Measurements from ENCODE around the gene SCN7A. TPM values are rescaled to one million over a fixed set of nuclear protein-coding genes. Genes with fewer than 3 reads are reported as not detected.
"Not testable (repeated sequence)": the region's sequence is repeated elsewhere in the genome, so short reads cannot be mapped to it uniquely, and the experiment has no call there.

Gene SCN7A
- 46.2 TPM for polyA plus RNA-seq (ENCODE audit: insufficient read length)

DNA sequence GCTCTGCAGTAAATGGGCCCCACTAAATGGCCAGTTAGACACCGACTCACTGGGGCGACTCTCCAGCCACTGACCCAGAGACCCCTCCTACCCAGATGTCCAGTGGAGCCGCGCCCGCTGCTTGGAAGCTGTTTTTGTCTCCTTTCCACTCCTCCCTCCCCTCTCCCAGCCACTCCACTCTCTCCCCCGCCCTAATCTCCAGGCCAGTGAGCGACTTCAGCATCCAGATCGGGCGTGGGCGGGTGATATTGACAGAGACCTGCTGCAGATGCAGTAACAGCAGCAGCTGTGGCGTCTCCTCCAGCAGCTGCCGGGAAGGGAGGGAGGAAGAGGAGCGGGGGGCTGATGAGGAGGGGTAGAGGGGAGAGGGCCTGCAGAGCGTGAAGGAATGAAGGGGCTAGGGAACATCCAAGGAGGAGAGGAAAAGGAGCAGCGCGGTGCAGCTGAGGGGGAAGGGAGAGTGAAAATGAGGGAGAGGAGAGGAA is at the start of gene SCN7A:
Gene SCN7A, minus strand, starts transcription at position 110 of the 485 bp plus-strand sequence. CDS start 16,553 bp downstream, outside the sequence.
- peak; percentile 88 for DNase-seq

DNA sequence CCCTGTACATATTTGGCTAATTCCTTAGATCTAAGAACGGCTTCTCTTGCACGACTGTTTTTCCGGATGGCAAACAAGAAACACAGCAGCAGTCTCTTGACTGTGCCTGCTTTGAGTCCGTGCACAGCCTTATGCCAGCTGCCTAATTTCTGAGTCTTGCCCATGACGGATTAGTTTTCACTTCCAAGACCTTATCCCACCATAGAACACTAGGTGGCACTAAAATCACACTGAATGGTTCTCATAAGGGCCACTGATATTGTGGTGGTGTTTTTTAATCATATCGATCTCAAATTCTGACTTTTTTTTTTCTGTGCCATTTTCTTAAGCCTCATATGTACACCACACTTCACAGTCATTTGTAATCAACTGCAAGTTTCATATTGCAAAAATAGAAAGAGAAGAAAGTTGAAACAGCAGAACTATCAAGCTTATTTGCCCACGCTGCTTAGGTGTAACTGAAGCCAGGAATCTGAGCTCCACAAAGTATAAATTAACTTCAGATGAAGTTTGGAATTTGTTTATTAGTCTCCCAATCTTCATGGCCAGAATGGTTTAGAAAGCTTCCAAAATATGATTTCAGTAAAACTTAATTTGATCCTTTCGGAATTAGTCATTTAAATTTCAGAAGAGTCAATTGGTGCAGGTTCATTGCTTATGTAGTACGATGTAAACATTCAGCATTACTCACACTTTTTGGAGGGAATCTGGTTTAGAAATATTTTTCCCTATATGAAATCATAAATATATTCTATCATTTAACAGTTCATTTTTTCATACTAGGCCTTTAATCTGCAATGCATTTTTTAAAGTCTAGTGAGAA is 45.5 kb upstream of the SCN7A start:
- peak; percentile 58 for DNase-seq

- no peak for DNase-seq
Observed at GRCh38 chr2:166536111-166536510, 42.1 kb upstream of the SCN7A start.

- DNase-seq: no peak
Observed at GRCh38 chr2:166521155-166521554, 27.1 kb upstream of the SCN7A start.

- DNase-seq: no peak
Observed at GRCh38 chr2:166520604-166521003, 26.6 kb upstream of the SCN7A start.

DNA sequence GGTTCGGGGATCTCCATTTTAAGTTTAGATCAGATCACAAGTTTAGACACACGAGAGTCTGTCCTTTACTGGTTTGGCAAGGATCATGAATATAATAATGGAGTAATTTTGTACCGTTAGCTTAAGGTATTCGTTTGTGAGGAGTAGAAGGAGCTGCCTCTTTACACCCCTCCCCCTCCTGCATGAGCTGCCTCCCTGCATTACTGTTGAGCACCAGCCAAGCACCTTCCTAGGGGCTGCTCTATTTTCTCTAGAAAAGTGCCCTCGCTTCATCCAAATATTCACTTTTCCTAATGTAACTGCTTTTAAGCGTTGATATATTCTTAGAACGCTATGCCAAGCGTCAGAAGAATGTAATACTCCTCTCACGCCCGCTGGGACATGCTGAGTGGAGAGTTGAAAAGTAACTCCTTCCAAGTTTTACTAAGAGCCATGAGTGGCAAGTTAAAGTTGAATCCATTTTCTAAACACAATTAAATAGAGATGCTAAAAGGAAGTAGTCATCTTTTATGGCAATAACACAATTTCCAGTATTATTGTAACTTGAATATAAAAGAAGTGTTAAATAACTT is 25.4 kb upstream of the SCN7A start:
- no peak for DNase-seq

GRCh38 chr2:166518634-166519390 is 24.8 kb upstream of the SCN7A start:
- DNase-seq: no peak

DNA sequence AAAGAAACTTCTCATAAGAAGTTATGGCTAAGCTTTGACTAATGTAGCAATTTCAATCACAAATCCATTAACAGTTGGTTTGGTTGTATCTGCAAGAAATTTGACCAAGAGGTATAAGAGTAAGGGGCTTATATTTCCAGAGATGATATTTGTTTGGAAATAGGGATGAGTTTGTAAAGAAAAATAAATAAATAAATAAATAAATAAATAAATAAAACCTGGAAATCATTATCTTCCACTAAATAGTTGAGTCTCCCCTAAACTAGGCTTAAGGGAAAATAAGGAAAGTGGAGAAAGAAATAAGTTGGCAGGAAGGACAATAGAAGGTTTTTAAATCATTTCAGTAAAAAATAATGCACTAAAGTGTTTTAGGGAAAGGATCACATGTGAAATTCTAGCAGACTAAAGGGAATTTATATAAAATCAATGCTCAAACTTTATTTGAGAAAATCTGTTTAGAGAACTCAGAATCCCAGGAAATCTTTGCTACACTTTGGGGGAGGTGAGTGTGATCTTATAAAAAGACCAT is 23.5 kb upstream of the SCN7A start:
- no peak for DNase-seq

DNA sequence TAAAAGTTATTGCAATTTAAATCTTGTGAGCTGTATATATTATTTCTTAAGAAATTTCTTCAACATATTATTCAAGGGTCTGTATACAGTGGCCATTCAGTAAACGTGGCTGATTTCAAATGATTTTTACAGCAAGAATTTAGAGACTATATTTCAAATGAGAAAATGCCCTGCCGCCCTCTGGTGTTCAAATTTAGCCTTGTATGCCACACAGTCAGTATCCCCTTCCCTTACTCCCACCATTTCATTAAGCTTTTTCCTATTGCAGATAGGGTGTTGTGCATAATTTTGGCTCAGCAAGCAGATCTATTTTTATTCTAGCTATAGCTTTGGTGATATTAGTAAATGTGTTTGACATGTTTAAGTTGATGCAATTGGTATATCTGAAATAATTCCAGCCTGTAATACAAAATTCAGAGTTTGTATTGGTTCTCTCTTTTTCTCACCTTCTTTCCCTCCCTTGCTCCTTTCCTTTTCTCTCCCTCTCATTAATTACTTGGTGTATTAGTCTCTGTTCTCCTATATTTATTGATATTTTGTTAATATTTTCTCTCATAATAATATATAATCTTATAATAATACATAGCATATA is 22.8 kb upstream of the SCN7A start:
- peak; percentile 58 for DNase-seq

- DNase-seq: no peak
Observed at GRCh38 chr2:166513952-166514351, 19.9 kb upstream of the SCN7A start.

- peak; percentile 30 for DNase-seq
Observed at GRCh38 chr2:166499281-166499680, 5.2 kb upstream of the SCN7A start.

GRCh38 chr2:166491461-166491860 is 2.6 kb downstream of the SCN7A start:
- no peak for DNase-seq

DNA sequence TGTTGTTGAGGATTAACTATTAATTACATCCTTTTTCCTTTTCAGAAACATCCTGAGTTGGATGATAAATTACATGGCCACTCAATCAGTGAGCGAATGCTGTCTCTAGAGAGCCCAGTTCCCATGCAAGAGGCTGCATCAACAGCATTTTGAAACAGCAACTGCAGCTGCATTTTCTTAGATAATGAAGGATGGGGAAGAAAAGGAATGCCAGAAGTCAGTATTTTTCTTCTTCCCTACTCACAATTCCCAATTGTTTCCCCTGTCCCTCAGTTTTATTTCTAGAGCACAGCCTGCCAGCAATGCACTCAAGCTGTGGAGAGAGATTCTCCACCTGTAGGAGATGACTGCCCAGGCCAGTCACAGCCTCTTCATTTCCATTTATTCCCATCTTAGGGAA is 6.9 kb downstream of the SCN7A start:
- DNase-seq: peak; percentile 48

DNA sequence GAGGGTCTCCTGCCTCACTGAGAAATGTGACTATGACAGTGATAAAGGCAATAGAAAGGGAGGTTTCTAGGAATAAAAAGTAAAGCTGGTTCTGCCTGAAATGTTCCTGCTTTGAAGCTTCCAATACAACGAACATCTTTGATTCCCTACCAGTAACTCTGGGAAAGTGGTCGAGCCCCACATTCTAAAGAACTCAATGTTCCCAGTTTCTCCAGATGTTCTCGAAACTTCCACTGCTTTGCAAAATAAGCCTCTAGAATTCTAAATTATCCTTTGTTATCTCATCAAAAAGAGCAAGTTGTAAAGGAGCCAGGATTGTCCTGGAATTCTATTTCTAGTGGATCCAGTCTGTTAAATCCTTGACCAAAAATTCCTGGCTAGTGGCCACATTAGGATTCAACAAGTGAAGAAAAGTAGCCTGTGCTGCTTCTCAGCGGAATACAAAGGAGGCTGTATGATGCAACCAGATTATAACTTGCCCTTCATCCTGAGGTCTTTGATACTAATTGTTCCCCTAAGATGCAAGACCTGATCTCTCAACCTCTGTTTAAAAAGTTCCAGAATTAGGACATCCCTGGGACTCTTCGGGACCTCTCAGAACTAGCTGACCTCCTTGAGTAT is 8.4 kb downstream of the SCN7A start:
- DNase-seq: peak; percentile 36

GRCh38 chr2:166472332-166472731 is 21.7 kb downstream of the SCN7A start:
- DNase-seq: no peak

DNA sequence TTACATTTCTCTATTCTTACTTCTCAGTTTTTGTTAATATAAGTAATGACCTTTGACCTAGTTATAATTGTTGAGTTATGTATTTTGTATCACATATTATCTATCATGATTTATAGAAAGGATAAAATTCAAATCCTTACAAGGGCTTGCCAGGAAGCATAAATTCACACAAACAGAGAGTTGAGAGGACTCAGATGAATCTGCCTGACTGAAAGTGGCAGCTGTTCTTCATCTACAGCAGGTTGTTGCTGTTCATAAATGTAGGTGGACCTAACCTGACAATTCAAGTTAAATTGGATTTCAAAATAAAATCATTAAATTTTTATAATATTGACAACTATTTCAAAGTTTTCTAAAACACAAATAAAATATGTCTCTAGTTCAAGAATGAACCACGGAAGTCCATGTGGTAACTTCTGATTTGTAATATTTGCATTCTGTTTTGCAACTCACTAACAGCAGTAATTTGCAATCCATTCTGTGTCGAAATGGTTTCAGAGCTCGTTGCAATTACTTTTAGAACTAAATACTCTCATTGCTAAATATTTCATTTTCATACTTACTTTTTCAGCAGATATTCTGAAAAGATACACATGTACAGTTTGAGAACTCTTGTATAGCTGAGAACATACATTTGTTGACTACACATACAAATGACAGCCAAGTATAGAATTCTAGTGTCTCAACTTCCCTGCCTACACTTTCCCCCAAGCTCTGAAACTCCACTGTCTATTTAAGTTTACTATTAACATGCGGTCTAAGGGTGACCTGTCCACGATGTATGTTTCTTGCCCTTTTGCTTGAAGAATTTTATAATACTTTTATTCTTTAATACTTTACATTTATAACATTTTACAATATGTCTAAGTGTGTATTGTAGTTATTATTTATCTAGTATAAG is 25.7 kb downstream of the SCN7A start:
- no peak for DNase-seq

GRCh38 chr2:166464187-166464586 is 29.9 kb downstream of the SCN7A start:
- no peak for DNase-seq

- DNase-seq: no peak
Observed at GRCh38 chr2:166463640-166464039, 30.4 kb downstream of the SCN7A start.

DNA sequence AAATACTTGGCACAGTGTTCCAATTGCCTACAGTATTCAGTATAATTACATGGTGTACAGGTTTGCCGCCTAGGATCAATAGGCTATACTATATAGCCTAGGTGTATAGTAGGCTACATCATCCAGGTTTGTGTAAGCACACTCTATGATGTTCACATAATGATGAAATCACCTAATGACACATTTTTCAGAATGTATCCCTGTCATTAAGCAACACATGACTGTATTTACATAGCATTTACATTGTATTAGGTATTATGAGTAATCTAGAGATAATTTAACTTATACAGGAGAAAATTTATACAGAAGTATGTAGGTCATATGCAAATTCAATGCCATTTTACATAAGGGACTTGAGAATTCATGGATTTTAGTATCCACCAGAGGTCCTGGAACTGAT is 35.4 kb downstream of the SCN7A start:
- DNase-seq: no peak

DNA sequence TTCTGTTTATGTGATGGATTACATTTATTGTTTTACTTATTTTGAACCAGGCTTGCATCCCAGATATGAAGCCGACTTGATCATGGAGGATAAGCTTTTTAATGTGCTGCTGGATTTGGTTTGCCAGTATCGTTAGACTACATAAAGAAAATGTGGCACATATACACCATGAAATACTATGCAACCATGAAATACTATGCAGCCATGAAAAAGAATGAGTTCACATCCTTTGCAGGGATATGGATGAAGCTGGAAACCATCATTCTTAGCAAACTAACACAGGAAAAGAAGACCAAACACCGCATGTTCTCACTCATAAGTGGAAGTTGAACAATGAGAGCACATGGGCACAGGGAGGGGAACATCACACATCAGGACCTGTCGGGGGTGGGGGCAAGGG is 38.2 kb downstream of the SCN7A start:
- DNase-seq: not testable (repeated sequence)

DNA sequence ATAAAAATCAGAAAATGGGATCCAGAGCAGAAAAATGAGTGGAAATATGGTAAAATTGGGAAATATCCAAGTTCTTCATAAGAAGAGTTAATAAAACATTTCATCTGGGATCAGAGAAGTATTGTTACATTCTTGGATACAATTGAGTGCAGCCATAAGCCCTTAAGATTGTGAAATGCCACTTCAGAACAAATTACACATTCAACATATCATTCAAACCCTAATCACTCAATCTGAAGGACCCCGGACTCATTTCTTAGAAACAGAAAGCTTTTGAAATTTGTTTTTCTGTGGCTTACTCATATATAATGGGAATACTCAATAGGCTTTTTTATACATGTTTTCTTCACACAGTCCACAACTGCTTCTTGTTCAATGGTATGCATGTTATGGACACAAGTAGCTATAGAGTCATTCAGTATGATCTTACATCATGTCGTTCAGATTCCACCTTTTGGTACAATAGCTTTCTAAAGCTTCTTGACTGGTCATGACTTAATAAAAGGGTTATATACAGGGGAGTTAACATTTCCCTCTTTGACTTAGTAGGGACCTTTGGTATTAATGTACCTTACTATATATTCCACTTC is 39.9 kb downstream of the SCN7A start:
- no peak for DNase-seq
